NOMO-1 (cell line): Measurements from ENCODE around the gene PEMT.
"Not testable (repeated sequence)": the region's sequence is repeated elsewhere in the genome, so short reads cannot be mapped to it uniquely, and the experiment has no call there.

Experiments used
- DNase-seq, 2 experiments: peaks; one replicate each; lab custom pipeline; 2025; ENCODE audit not compliant: unreplicated experiment in 2 of 2; lab: John Stamatoyannopoulos, UW

The PEMT gene, protein sequence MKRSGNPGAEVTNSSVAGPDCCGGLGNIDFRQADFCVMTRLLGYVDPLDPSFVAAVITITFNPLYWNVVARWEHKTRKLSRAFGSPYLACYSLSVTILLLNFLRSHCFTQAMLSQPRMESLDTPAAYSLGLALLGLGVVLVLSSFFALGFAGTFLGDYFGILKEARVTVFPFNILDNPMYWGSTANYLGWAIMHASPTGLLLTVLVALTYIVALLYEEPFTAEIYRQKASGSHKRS

GRCh38 chr17:17591355-17592298, at the start of gene PEMT:
Gene PEMT (minus strand): TSS chr17:17591708. CDS start chr17:17591626, 82 bp downstream.
- DNase-seq = peak; percentile 90 to 98

- DNase-seq = peak in 1 of 2 experiments; percentile 13
Measured at GRCh38 chr17:17639661-17640270, 48.3 kb upstream of the PEMT start.

DNA sequence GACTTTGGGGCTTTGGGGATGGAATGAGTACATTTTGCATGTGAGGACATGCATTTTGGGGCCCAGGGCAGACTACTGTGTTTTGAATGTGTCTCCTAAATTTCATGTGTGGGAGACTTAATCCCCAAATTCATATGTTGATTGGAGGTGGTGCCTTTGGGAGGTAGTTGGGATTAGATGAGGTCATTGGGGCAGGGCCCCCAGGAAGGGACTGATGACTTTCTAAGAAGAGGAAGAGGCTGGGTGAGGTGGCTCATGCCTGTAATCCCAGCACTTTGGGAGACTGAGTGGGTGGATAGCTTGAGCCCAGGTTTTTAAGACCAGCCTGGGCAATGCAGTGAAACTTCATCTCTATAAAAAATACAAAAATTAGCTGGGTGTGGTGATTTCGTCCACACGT, 47.0 kb upstream of the PEMT start:
- DNase-seq = no peak

GRCh38 chr17:17636272-17636885, 44.9 kb upstream of the PEMT start:
- DNase-seq = no peak

DNA sequence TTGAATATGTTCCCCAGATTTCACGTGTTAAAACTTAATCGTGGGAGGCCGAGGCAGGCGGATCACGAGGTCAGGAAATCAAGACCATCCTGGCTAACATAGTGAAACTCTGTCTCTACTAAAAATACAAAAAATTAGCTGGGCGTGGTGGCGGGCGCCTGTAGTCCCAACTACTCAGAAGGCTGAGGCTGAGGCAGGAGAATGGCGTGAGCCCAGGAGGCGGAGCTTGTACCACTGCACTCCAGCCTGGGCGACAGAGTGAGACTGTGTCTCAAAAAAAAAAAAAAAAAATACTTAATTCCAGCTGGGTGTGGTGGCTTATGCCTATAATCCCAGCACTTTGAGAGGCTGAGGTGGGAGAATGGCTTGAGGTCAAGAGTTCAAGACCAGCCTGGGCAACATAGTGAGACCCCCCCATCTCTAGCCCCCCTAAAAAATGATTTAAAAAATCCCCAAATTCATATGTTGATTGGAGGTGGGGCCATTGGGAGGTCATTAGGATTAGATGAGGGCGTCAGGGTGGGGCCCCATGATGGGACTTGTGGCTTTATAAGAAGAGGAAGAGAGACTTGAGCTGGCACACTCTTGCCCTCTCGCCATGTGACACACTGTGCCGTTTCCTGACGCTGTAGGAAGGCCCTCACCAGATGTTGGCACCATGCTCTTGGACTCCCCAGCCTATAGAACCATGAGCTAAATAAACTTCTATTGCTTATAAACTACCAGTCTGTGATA, 44.2 kb upstream of the PEMT start:
- peak in 1 of 2 experiments; percentile 28 for DNase-seq

GRCh38 chr17:17635126-17635525, 43.6 kb upstream of the PEMT start:
- no peak for DNase-seq

DNA sequence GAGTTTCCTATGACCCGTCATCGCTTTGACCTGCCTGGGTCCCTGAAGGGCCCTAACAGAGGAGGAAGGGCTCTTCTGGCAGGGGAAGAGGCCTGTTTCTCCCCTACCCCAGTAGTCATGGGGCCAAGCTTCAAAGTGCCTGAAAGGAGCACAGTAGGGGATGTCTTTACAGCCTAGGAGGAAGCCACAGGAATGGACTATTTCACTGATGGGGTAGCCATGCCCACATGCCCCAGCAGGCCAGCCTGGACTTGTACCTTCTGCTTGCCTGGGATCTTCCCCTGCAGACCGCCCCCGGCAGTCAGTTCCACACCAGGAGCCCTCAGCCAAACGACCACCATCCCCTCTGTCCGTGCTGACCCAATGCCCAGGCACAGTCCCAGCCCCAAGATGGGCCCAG, 41.8 kb upstream of the PEMT start:
- no peak for DNase-seq

GRCh38 chr17:17632690-17633089, 41.2 kb upstream of the PEMT start:
- DNase-seq = not testable (repeated sequence)

DNA sequence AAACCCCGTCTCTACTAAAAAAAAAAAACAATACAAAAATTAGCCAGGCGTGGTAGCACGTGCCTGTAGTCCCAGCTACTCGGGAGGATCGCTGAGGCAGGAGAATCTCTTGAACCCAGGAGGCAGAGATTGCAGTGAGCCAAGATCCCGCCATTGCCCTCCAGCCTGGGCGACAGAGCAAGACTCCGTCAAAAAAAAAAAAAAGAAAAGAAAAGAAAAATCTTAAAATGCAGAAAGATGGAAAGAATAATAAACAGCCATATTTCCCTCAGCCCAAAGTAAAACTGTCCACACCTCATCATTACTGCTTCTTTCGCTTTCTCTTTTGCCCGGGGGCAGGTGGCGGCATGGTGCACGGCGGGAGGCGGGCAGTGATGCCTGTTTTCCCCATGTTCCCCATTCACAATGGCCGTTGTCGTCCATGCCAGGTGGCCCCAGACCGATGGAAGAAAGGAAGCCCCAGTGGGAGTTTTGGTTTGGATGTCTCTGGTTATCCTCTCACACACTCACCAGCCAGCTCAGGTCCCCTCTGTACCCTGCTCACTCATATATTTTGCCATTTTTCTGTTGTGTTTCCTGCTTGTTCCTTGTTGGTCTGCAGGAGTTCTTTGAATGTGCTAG, 37.0 kb upstream of the PEMT start:
- no peak for DNase-seq

- DNase-seq = no peak
Measured at GRCh38 chr17:17626840-17627239, 35.3 kb upstream of the PEMT start.

- no peak for DNase-seq
Measured at GRCh38 chr17:17626151-17626805, 34.8 kb upstream of the PEMT start.

DNA sequence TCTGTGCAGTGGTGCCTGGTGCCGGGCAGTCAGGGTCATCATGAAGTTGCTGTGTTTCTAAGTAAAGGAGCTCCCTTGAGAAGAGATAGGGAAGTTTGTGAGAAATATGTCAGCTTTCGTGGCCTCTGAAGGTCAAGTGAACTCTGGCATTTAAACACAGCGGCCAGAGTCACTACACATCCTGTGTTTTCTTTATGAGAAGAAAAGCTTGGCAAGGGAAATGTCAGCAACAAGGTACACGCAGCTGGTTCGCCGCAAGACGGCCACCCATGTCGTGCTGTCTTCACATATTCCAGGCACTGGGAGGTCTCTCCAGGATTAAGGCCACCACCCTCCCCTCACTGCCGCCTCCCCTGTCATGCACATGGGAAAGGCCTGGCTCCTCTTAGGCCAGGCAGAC, 33.2 kb upstream of the PEMT start:
- DNase-seq = no peak

GRCh38 chr17:17623904-17624303, 32.4 kb upstream of the PEMT start:
- no peak for DNase-seq

- peak; percentile 32 to 37 for DNase-seq
Measured at GRCh38 chr17:17621254-17621653, 29.7 kb upstream of the PEMT start.

GRCh38 chr17:17613708-17614114, 22.2 kb upstream of the PEMT start:
- DNase-seq = peak in 1 of 2 experiments; percentile 36

DNA sequence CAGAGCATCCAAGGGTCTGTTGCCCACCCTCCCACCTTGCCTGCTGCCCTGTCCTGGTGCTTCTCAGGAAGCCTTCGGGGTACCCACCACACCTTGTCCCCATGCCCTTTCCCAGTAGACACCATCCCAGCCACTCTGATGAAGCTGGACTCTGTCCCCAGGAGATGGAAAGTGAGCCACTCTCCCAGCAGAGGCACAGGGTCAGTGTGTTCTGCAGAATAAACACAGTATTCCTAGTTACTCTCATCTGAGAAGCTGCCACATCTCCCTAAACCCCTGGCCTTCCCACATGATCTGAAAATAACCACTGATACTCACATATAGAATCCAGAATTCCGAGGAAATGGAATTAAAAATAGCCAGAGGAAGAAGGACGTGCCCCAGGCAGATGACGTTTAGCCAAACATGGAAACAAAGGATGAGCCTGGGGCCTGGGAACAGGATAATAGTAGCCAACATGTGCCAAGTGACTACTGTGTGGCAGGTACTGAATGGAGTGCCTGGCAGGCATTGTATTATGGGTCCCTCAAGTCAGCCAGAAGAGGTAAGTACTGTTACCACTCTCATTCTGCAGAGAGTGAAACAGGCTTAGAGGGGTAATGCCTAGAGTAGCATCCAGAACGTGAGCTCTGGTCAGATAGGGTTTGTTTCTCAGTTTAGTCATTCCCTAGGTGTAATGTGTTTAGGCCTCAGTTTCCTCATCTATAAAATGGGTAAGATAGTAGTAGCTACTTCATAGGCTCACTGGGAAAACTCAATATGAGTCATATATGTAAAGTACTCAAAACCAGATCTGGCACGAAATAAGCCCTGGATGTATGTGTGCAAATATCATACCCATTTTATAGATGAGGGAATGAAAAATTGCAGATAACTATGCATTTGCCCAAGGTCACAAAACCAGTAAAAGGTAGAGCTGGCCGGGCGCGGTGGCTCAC, 20.8 kb upstream of the PEMT start:
- no peak for DNase-seq

GRCh38 chr17:17609121-17609520, 17.6 kb upstream of the PEMT start:
- DNase-seq = no peak

GRCh38 chr17:17606416-17607000, 15.0 kb upstream of the PEMT start:
- no peak for DNase-seq
